A549 (cell line): ENCODE results near the gene TMEM235. TPM values are rescaled to one million over a fixed set of nuclear protein-coding genes. Genes with fewer than 3 reads are reported as not detected.

Experiments used
- ATAC-seq, 2 experiments: fragments of 200-7000 bp in 1 of 2; fragments of >200 bp in 1 of 2; cut with Nextera tagmentation in 1 of 2; cut with Tn5 transposase in 1 of 2; 3 replicates each; pipeline versions ENCODE4 v1.8.0 to v1.9.1; 2018 to 2020; ENCODE audit warnings: mild to moderate bottlenecking in 1 of 2, moderate library complexity in 1 of 2
- CTCF ChIA-PET: fragments of 300-600 bp; sonication (Branson Sonifier 250); formaldehyde crosslinking; extraction: SDS; loops from one replicate; lab custom pipeline; 2021; ENCODE audit warnings: antibody characterized with exemption, inconsistent platforms; lab: Yijun Ruan, JAX
- POLR2A ChIA-PET: fragments of 350-600 bp; formaldehyde crosslinking; extraction: SDS; loops from one replicate; lab custom pipeline; 2021; ENCODE audit warnings: antibody characterized with exemption, inconsistent platforms; lab: Yijun Ruan, JAX
- DNase-seq, 2 experiments: peaks; one replicate each; pipeline versions ENCODE4 v3.0.0 to v3.0.0-alpha.2; 2011 to 2016; ENCODE audit warnings: low read depth in 1 of 2, low spot score in 1 of 2
- FAIRE-seq: peaks from 2 replicates; lab custom pipeline; 2011; peaks lifted over from hg19 to GRCh38; lab: Jason Lieb, UNC
- H3K27ac ChIP-seq, 2 experiments: fragments of >200 bp; sonication (Bioruptor Twin); formaldehyde crosslinking; 3 replicates each; pipeline ENCODE4 v1.5.1; 2016 to 2017
- H3K4me1 ChIP-seq: fragments of >200 bp; sonication (Bioruptor Twin); formaldehyde crosslinking; 3 replicates; pipeline ENCODE4 v1.6.1; 2016
- H3K4me2 ChIP-seq: fragments of >200 bp; sonication (Bioruptor Twin); formaldehyde crosslinking; 3 replicates; pipeline ENCODE4 v1.6.1; 2016
- H3K4me3 ChIP-seq: fragments of >200 bp; sonication (Bioruptor Twin); formaldehyde crosslinking; 3 replicates; pipeline ENCODE4 v1.5.1; 2016
- H3K9me3 ChIP-seq: fragments of >200 bp; sonication (Bioruptor Twin); formaldehyde crosslinking; 3 replicates; pipeline ENCODE4 v1.6.1; 2016
- CBX8 ChIP-seq: fragments of 200-600 bp; sonication (generic); IDR thresholded peaks from 2 replicates; pipeline ENCODE4 v1.6.1; 2016
- NR3C1 ChIP-seq: fragments of >200 bp; sonication (Bioruptor Twin); formaldehyde crosslinking; IDR thresholded peaks from 3 replicates; pipeline ENCODE4 v1.6.1; 2017
- RAD21 ChIP-seq, 2 experiments: fragments of >200 bp in 1 of 2; sonication (Bioruptor Twin) in 1 of 2; formaldehyde crosslinking in 1 of 2; IDR thresholded peaks in 1 of 2; conservative IDR thresholded peaks in 1 of 2; 2 replicates in 1 of 2; 3 replicates in 1 of 2; pipeline ENCODE4 v1.6.1; 2012 to 2018; ENCODE audit warnings: inconsistent platforms in 1 of 2
- ZFP36 ChIP-seq: fragments of 450-650 bp; IDR thresholded peaks from 2 replicates; pipeline ENCODE4 v1.6.1; 2014; ENCODE audit warnings: borderline replicate concordance; ENCODE audit not compliant: partially characterized antibody
- WGBS: methylation state at CpG from one replicate; pipeline ENCODE4 v1.1.6; 2017; ENCODE audit errors: missing lambda C conversion rate; 5-methylcytosine and 5-hydroxymethylcytosine counted together
- polyA plus RNA-seq, 4 experiments: library from polyadenylated mRNA; depleted of rRNA in 3 of 4; stranded (reverse); fragments of >200 nt; fragmentation: RNase III in 1 of 4; extraction: RNeasy Plus Mini Kit Qiagen cat#74134 plus additional on column Dnase treatment in 1 of 4; gene quantifications; 2 replicates in 3 of 4; 3 replicates in 1 of 4; pipeline ENCODE4 v1.2.3, GENCODE V29; 2011 to 2017
- TF ChIP-seq, protein P1 (sequence below): fragments of >200 bp; sonication (Bioruptor Twin); formaldehyde crosslinking; IDR thresholded peaks from 2 replicates; pipeline ENCODE4 v1.6.1; 2016
- TF ChIP-seq, protein P2 (sequence below): fragments of 150-350 bp; IDR thresholded peaks from 2 replicates; pipeline ENCODE4 v1.6.1; 2014; ENCODE audit warnings: low read depth, mild to moderate bottlenecking, low read length
- TF ChIP-seq, protein P3 (sequence below): fragments of >200 bp; sonication (Bioruptor Twin); formaldehyde crosslinking; IDR thresholded peaks from 3 replicates; pipeline ENCODE4 v1.5.1; 2016

The TMEM235 gene
- polyA plus RNA-seq, 2 of the 4 experiments (the other 2 are of a cell fraction) = not detected

DNA sequence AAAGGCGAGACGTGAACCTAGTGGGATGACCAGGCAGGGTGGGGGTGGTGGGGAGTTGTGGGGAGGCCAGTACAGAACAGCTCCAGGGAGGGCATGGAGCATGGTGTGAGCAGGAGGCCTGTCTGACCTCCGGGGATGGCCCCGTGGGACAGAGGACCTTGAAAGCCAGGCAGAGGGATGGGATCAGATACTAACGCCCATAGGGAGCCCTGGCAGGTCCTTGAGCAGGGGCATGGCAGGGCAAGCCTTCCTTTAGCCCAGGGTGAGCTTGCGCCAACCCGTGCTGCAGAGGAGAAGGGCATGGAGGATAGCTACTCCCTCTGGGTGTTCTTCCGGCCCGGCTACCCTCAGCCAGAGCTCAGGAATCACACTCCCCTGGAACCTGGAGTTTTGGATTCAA is 35.3 kb downstream of the TMEM235 start:
- peaks cover 32% of the 10 kb centered on the region for H3K4me1 ChIP-seq
- TF ChIP-seq, protein P1, sequence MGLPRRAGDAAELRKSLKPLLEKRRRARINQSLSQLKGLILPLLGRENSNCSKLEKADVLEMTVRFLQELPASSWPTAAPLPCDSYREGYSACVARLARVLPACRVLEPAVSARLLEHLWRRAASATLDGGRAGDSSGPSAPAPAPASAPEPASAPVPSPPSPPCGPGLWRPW = no peak
- TF ChIP-seq ZFP36 = peak; percentile 51
- DNase-seq (no peak), FAIRE-seq (no peak), ATAC-seq (peak; percentile 10 to 21; a peak in 2 of 6 replicates)
- CTCF ChIA-PET = interaction anchor here (0.9 to 5.4 kb wide), 5 partner anchors 11 to 113 kb away, joined by 3 to 40 read pairs (median 3); no protein-coding TSS in a partner anchor
- POLR2A ChIA-PET = no interaction called here
- no peaks in the 10 kb centered on the region for H3K9me3 ChIP-seq
- peak overlapping the region in 1 of 2 experiments; percentile 47; a peak in 2 of 6 replicates for H3K27ac ChIP-seq
- no peak overlapping the region for H3K4me2 ChIP-seq
- H3K4me3 ChIP-seq = no peak overlapping the region
- WGBS = 85% methylated on average over 9 of the region's 9 CpGs

DNA sequence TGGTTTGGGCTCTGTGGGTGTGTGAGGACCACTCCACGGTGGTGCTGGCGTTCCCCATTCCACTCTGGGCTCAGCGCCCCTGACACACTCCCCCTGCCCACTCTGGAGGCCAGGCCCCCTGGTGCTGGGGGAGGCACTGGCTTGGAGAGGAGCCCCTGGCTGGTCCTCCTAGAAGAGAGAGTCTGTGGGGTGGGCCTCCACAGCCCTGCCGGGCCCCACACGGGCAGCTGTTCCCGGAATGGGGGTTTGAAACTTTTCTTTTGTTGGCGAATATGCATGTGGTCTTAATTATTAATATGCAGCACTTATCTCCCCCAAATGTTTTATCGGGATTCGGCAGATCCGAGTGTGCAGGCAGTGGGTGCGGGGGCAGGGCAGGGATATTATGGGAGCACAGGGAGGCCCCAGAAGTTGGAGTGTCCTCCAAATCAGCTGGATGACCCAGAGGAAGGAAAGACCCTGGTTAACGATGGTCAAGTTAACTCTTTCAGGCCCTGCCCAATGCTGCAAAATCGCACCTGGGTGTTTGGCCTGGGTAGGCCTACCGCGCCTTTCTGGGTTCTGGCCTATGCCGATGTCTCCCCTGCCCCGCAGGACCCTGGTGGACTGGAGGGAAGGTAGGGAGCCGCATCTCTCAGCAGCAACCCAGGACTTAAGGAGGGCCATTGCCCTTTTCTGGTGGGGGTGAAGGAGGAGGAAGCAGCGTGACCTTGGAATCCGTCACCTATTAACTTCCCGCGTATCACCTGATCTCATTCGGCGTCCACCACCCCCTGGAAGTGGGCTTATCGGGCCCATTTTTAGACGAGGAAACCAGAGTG is 36.0 kb downstream of the TMEM235 start:
- Histone ChIP-seq H3K4me3 (no peak overlapping the region), H3K4me1 (peaks cover 37% of the 10 kb centered on the region), H3K4me2 (no peak overlapping the region), H3K9me3 (no peaks in the 10 kb centered on the region), H3K27ac (peak overlapping the region in 1 of 2 experiments; percentile 76; a peak in 2 of 6 replicates)
- ATAC-seq (no peak), FAIRE-seq (no peak), DNase-seq (no peak)
- TF ChIP-seq, protein P1 = no peak
- TF ChIP-seq RAD21 (conservative IDR thresholded peaks at IDR 0.05 in 1 of 2, IDR thresholded peaks at IDR 0.05 in 1 of 2) (no peak), NR3C1 (no peak)
- TF ChIP-seq, protein P2, sequence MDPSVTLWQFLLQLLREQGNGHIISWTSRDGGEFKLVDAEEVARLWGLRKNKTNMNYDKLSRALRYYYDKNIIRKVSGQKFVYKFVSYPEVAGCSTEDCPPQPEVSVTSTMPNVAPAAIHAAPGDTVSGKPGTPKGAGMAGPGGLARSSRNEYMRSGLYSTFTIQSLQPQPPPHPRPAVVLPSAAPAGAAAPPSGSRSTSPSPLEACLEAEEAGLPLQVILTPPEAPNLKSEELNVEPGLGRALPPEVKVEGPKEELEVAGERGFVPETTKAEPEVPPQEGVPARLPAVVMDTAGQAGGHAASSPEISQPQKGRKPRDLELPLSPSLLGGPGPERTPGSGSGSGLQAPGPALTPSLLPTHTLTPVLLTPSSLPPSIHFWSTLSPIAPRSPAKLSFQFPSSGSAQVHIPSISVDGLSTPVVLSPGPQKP = no peak
- ChIA-PET CTCF (interaction anchor here (0.9 to 5.4 kb wide), 6 partner anchors 11 to 112 kb away, joined by 3 to 40 read pairs (median 4); no protein-coding TSS in a partner anchor), POLR2A (no interaction called here)
- 79% methylated on average over 24 of the region's 26 CpGs for WGBS

DNA sequence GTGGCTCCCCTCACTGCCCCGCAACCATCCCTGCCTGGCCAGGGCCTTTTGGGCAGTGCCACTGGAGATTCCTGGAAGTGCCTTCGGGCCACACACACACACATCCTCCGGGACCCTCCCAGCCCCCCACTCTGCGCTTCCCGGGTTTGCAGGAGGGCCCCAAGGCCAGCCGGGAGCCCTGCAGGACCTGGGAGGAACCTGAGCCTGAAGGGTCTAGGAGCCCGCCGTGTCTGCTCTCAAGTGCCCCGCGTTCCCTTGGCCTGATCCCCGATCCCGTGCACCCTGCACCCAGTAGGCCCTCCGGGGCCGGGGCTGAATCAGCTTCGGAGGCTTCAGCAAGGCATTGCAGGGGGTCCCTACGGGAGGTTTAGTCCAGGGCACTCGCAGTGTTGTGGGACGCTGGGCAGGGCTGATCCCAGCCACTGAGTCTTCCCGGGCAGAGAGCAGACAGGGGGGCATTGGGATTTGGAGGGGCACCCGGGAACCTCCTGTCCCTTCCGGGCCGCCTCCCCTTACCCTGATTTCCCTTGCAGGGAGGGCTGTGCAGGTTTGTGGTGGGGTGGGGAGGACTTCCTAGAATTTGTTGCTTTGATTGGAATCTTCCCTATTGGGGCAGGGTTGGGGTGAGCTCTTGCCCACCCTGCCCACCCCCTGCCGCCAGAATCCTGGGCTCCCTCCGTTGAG is 36.9 kb downstream of the TMEM235 start:
- TF ChIP-seq, protein P3, sequence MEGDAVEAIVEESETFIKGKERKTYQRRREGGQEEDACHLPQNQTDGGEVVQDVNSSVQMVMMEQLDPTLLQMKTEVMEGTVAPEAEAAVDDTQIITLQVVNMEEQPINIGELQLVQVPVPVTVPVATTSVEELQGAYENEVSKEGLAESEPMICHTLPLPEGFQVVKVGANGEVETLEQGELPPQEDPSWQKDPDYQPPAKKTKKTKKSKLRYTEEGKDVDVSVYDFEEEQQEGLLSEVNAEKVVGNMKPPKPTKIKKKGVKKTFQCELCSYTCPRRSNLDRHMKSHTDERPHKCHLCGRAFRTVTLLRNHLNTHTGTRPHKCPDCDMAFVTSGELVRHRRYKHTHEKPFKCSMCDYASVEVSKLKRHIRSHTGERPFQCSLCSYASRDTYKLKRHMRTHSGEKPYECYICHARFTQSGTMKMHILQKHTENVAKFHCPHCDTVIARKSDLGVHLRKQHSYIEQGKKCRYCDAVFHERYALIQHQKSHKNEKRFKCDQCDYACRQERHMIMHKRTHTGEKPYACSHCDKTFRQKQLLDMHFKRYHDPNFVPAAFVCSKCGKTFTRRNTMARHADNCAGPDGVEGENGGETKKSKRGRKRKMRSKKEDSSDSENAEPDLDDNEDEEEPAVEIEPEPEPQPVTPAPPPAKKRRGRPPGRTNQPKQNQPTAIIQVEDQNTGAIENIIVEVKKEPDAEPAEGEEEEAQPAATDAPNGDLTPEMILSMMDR = no peak
- TF ChIP-seq CBX8 = no peak
- TF ChIP-seq, protein P2 = no peak
- ATAC-seq = no peak
- no peaks in the 10 kb centered on the region for H3K9me3 ChIP-seq
- peaks cover 41% of the 10 kb centered on the region for H3K4me1 ChIP-seq
- 68% methylated on average over 24 of the region's 24 CpGs for WGBS
- no peak for DNase-seq
- no peak for FAIRE-seq
- peak overlapping the region in 1 of 2 experiments; percentile 76; a peak in 3 of 6 replicates for H3K27ac ChIP-seq
- POLR2A ChIA-PET = no interaction called here
- no peak overlapping the region for H3K4me3 ChIP-seq
- CTCF ChIA-PET = interaction anchor here (1.0 to 4.3 kb wide), 7 partner anchors 12 to 440 kb away, joined by 3 to 29 read pairs (median 4); no protein-coding TSS in a partner anchor
- H3K4me2 ChIP-seq = no peak overlapping the region
